RKO (cell line): Measurements from ENCODE around the gene EDN2.

Experiments
- DNase-seq: peaks from one replicate; pipeline ENCODE4 v3.0.0-alpha.2; 2016; ENCODE audit warnings: low spot score

Gene EDN2

GRCh38 chr1:41484402-41485241, at the start of gene EDN2:
Gene EDN2, minus strand, starts transcription at chr1:41484683. Its CDS starts 82 bp downstream, at chr1:41484601.
- no peak for DNase-seq

- no peak for DNase-seq
These were observed 49.2 kb upstream of the EDN2 start for GRCh38 chr1:41533731-41534080.

- no peak for DNase-seq
These were observed 48.7 kb upstream of the EDN2 start for GRCh38 chr1:41533016-41533730.

- DNase-seq: no peak
These were observed 47.9 kb upstream of the EDN2 start for GRCh38 chr1:41532206-41532975.

- DNase-seq: no peak
These were observed 45.9 kb upstream of the EDN2 start for GRCh38 chr1:41530411-41530810.

- DNase-seq: no peak
These were observed 45.3 kb upstream of the EDN2 start for GRCh38 chr1:41529621-41530395.

GRCh38 chr1:41528726-41529605, 44.5 kb upstream of the EDN2 start:
- DNase-seq: no peak

GRCh38 chr1:41528106-41528505, 43.6 kb upstream of the EDN2 start:
- DNase-seq: no peak

- DNase-seq: no peak
These were observed 42.6 kb upstream of the EDN2 start for GRCh38 chr1:41526956-41527561.

- no peak for DNase-seq
These were observed 41.6 kb upstream of the EDN2 start for GRCh38 chr1:41525891-41526587.

GRCh38 chr1:41524676-41525675, 40.5 kb upstream of the EDN2 start:
- no peak for DNase-seq

GRCh38 chr1:41523949-41524675, 39.6 kb upstream of the EDN2 start:
- DNase-seq: no peak

- DNase-seq: no peak
These were observed 38.6 kb upstream of the EDN2 start for GRCh38 chr1:41523071-41523470.

- no peak for DNase-seq
These were observed 37.3 kb upstream of the EDN2 start for GRCh38 chr1:41521766-41522165.

GRCh38 chr1:41520951-41521752, 36.7 kb upstream of the EDN2 start:
- no peak for DNase-seq

- DNase-seq: no peak
These were observed 35.2 kb upstream of the EDN2 start for GRCh38 chr1:41519667-41520066.

GRCh38 chr1:41518471-41518870, 34.0 kb upstream of the EDN2 start:
- no peak for DNase-seq
